ENCODE results near the gene ARHGAP25.

DNA sequence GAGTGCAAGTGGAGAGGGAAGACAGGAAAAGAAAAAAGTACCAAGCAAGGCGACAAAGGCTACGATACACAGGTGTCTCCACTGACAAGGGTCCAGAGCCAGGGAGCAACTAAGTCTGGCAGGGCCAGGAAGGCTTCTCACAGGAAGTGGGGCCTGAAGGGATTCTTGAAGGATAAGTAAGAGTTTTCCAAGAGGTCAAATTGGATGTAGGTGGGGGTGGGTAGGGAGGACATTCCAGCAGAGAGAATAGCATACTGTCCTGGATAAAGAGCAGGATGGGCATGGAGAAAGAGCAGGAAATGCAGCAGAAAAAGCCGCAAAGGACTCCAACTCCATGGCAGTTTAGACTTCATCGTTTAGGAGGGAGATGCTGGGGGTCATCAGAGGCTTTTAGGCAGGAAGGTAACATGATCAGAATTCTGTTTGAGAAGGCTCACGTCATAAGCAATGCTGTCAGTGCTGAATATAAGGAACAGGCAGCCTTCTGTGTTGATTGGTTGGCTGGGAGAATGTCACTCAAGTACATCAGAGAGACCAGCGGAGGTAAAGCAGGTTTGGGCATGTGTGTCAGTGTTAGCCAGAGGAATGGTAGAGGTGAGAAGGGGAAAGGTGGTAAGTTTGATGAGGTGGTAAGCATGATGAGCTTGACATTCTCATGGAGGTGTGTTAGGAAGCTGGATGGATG is 35.1 kb downstream of the ARHGAP25 start:
- TF ChIP-seq POLR2AphosphoS5 (IDR thresholded peaks at IDR 0.05; ENCODE audit: low read depth, low read length), result no peak
- no peak for TF ChIP-seq POLR2A (IDR thresholded peaks at IDR 0.05; ENCODE audit: low read depth, low read length)

Data from GM12892 (cell line).